CD4-positive, alpha-beta T cell treated with Interleukin-15 for 1 hour (primary cell): ENCODE measurements around the gene CEP20.

Experiments used
- DNase-seq: peaks from one replicate; pipeline ENCODE4 v3.0.0-alpha.2; 2020

CEP20 gene

DNA sequence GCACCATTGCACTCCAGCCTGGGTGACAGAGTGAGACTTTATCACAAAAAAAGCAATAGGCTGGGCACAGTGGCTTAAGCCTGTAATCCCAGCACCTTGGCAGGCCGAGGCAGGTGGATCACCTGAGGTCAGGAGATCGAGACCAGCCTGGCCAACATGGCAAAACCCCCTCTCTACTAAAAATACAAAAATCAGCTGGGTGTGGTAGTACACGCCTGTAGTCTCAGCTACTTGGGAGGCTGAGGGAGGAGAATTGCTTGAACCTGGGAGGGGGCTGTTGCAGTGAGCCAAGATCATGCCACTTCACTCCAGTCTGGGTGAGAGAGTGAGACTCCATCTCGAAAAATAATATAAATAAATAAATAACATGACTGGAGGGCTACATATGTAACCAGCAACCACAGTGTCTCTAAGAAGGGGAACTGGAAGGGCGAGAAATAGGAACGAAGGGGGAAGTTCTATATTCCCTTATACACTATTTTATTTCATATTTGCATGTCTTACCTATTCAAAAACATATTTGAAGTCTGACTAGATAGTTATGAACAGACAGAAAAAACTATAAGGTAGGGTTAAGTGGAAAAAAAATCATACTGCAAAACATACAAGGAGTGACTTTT is 57.5 kb downstream of the CEP20 start:
- DNase-seq = no peak

DNA sequence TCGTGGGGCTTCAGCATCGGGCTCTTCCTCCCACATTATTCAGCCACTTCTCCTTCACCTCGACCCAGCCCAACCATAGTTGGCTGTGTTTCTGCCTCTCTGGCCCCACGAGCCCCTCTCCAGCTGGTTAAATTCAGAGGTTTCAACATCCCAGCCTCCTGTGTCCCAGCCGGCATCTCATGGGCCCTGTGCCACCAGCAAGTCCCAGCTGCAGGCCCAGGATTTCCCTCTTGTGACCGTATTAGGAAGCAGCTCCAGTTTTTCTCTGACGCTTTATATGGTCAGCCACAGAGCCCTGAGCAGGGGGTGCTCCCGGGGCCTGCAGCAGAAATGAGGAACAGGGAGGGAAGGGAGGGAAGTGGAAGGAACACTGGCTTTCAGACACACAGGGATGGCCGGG is 58.9 kb downstream of the CEP20 start:
- no peak for DNase-seq

DNA sequence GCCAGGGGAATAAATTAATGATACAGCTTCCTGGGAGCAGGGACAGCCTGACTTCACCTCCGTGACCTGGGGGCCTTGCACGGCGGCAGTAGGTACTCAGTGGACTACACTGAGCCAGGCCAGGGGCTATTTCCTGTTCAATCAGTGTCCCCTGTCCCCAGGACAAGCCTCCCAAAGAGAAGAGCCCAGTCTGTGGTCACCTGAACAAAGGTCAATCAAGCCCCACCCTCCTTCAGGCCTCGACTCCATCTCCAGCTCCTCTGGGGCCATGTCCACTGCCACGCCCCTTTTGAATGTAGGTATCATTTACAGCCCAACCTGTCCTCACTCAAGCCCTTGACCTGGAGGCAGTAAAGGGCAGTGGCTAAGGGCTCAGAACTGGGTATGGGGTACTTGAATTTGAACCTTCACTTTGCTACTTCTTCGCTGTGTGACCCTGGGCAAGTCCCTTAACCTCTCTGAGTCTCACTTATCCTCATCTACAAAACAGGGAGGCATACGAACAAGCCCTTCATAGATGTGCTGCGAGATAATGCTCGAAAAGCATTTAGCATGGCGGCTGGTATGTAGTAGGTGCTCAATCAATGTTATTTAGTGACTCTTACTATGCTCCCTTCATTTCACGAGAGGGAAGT is 60.6 kb downstream of the CEP20 start:
- no peak for DNase-seq

DNA sequence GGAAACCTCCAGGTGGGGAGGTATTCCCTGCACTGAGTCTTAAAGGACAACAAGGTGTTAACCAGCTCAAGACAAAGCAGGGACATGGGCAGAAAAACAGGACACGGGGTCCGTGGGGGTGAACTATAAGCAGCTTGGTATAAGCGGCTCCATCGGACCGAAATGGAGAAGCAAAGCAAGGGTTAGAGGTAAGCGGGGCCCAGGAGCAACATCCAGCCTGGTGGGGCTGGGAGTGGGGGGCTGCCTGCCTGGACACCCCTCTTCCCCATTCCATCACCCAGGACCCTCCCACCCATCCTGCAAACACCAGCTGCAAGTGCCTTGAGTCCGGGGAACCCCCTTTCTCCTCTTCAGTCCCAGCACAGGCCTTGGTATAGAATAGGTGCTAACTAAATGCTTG is 61.1 kb downstream of the CEP20 start:
- no peak for DNase-seq

DNA sequence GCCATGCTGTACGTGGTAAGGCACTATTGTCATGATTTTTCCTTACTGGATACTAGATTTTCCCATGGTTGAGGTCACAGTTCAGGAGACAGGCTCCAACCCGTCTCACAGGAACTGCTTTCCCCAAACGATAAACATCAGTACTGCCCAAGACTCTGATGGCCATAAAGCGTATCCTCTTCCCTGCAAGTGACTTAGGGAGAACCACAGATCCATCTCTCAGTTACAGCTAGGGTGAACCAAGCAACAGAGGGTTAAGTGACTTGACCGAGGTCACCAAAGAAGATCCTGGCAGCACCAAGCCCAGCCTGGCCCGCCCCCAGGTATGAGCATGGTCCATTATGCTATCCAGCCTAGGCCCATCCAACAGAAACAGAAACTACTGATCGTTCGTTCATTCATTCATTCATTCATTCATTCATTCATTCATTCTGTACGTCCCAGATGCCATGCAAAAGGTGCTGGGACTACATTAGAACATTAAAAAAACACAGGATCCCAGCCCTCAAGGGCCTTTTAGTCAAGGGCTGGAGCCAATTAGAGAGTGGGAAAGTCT is 62.6 kb downstream of the CEP20 start:
- no peak for DNase-seq

DNA sequence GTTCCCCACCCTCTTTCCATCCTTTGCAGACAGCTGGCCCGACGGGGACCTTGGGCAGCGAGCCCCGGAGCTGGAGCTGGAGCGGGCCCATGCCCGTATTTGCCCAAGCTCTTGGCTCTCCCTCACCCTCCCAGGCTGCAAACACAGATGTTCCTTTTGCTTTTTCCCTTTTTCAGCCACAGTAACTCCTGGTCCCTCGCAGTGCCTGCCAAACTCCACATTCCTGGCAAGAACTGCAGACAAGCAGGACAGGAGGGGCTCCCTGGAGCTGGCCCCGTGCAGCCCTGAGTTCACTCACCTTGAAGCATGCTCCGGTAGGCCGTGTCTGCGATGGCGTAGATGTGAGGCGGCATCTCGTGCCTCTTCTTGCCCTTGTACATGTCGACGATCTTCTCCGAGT is 65.4 kb downstream of the CEP20 start:
- no peak for DNase-seq

DNA sequence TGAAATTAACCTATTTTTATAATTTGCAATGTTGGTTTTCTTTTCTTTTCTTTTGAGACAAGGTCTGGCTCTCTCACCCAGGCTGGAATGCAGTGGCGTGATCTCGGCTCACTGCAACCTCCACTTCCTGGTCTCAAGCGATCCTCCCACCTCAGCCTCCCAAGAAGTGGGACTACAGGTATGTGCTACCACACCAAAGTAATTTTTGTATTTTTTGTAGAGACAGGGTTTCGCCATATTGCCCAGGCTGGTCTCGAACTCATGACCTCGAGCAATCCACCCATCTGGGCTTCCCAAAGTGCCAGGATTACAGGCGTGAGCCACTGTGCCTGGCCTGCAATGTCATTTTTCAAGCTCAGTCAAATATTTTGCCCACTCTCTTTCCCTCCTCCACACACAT is 67.6 kb downstream of the CEP20 start:
- DNase-seq = no peak

DNA sequence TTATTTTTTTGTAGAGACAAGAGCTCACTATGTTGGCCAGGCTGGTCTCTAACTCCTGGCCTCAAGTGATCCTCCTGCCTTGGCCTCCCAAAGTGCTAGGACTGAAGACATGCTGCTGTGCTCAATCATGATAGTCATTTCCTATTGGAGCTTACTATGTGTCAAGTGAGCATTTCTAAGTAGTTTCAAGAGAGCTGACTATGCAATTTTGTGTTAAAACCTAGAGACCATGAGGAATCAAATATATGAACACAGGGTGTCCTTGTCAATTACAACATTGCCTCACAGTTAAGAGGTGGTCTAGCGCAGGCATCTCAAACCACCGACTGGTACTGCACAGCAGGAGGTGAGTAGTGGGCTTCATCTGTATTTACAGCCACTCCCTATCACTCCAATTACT is 69.4 kb downstream of the CEP20 start:
- no peak for DNase-seq

DNA sequence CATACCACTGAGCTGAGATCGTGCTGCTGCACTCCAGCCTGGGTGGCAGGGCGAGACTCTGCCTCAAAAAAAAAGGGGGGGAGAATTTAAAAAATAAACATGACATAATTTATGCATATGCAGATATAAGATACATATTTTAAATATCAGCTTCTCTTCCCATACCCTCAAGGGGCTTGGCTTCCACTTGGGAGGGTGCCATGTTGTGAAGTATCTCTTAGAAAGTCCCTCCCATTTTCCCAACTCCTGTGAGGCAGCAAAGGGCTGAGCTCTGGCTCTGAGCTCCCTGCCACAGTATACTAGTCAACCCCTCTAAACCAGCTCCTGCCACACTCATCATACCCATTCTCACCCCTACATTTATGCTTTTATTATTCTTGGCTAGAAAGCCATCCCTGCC is 71.0 kb downstream of the CEP20 start:
- no peak for DNase-seq

DNA sequence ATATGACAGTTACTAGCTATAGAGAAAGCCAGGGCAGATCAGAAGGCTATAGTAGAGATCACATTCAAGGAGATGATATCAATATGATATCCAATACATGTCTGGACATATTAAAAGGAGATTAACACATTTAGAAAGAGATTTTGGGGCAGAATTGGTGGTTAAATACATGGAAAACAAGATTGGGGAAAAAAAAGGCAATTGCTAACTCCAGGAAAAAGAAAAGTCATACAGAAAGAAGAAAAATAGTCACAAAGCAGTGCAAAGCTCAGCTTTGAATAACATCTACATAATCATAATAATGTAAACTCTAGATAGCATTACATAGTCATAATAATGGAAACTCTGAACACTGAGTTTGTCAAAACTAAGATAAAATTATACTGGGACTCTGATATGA is 72.2 kb downstream of the CEP20 start:
- DNase-seq = no peak
